ENCODE measurements around the gene ABI1.

The ABI1 gene

GRCh38 chr10:26715137-26715487 is 145.6 kb downstream of the ABI1 start:
- no peak overlapping the region for H3K9ac ChIP-seq (ENCODE audit: low read depth, low read length)
- H3K9me3 ChIP-seq (ENCODE audit: control insufficient read depth, insufficient read depth, low read length) = no peaks in the 10 kb centered on the region
- peaks cover 8% of the 10 kb centered on the region for H3K36me3 ChIP-seq (ENCODE audit: insufficient read depth, low read length)
- H3K4me1 ChIP-seq (ENCODE audit: insufficient read depth, low read length) = no peaks in the 10 kb centered on the region

- peaks cover 8% of the 10 kb centered on the region for H3K36me3 ChIP-seq (ENCODE audit: insufficient read depth, low read length)
- H3K9ac ChIP-seq (ENCODE audit: low read depth, low read length) = no peak overlapping the region
- no peaks in the 10 kb centered on the region for H3K4me1 ChIP-seq (ENCODE audit: insufficient read depth, low read length)
- H3K9me3 ChIP-seq (ENCODE audit: control insufficient read depth, insufficient read depth, low read length) = no peaks in the 10 kb centered on the region
These were observed 146.2 kb downstream of the ABI1 start for GRCh38 chr10:26714415-26715136.

GRCh38 chr10:26711324-26711723 is 149.4 kb downstream of the ABI1 start:
- Histone ChIP-seq H3K9me3 (ENCODE audit: control insufficient read depth, insufficient read depth, low read length) (no peaks in the 10 kb centered on the region), H3K9ac (ENCODE audit: low read depth, low read length) (no peak overlapping the region), H3K36me3 (ENCODE audit: insufficient read depth, low read length) (peaks cover 7% of the 10 kb centered on the region), H3K4me1 (ENCODE audit: insufficient read depth, low read length) (no peaks in the 10 kb centered on the region)

- Histone ChIP-seq H3K4me1 (ENCODE audit: insufficient read depth, low read length) (no peaks in the 10 kb centered on the region), H3K36me3 (ENCODE audit: insufficient read depth, low read length) (peaks cover 6% of the 10 kb centered on the region; the same call in 1 of the 2 replicates), H3K9me3 (ENCODE audit: control insufficient read depth, insufficient read depth, low read length) (no peaks in the 10 kb centered on the region), H3K9ac (ENCODE audit: low read depth, low read length) (no peak overlapping the region)
These were observed 153.8 kb downstream of the ABI1 start for GRCh38 chr10:26706936-26707335.

GRCh38 chr10:26706206-26706605 is 154.6 kb downstream of the ABI1 start:
- Histone ChIP-seq H3K9ac (ENCODE audit: low read depth, low read length) (no peak overlapping the region), H3K4me1 (ENCODE audit: insufficient read depth, low read length) (no peaks in the 10 kb centered on the region), H3K9me3 (ENCODE audit: control insufficient read depth, insufficient read depth, low read length) (no peaks in the 10 kb centered on the region), H3K36me3 (ENCODE audit: insufficient read depth, low read length) (peaks cover 6% of the 10 kb centered on the region; the same call in 1 of the 2 replicates)

GRCh38 chr10:26703974-26704373 is 156.8 kb downstream of the ABI1 start:
- no peak overlapping the region for H3K9ac ChIP-seq (ENCODE audit: low read depth, low read length)
- peaks cover 6% of the 10 kb centered on the region; the same call in 1 of the 2 replicates for H3K36me3 ChIP-seq (ENCODE audit: insufficient read depth, low read length)
- H3K4me1 ChIP-seq (ENCODE audit: insufficient read depth, low read length) = no peaks in the 10 kb centered on the region
- no peaks in the 10 kb centered on the region for H3K9me3 ChIP-seq (ENCODE audit: control insufficient read depth, insufficient read depth, low read length)

GRCh38 chr10:26703096-26703495 is 157.7 kb downstream of the ABI1 start:
- Histone ChIP-seq H3K36me3 (ENCODE audit: insufficient read depth, low read length) (peaks cover 6% of the 10 kb centered on the region; the same call in 1 of the 2 replicates), H3K4me1 (ENCODE audit: insufficient read depth, low read length) (no peaks in the 10 kb centered on the region), H3K9me3 (ENCODE audit: control insufficient read depth, insufficient read depth, low read length) (no peaks in the 10 kb centered on the region), H3K9ac (ENCODE audit: low read depth, low read length) (no peak overlapping the region)

GRCh38 chr10:26700884-26701630 is 159.7 kb downstream of the ABI1 start:
- Histone ChIP-seq H3K9ac (ENCODE audit: low read depth, low read length) (no peak overlapping the region), H3K9me3 (ENCODE audit: control insufficient read depth, insufficient read depth, low read length) (no peaks in the 10 kb centered on the region), H3K4me1 (ENCODE audit: insufficient read depth, low read length) (no peaks in the 10 kb centered on the region), H3K36me3 (ENCODE audit: insufficient read depth, low read length) (peaks cover 6% of the 10 kb centered on the region; the same call in 1 of the 2 replicates)

- Histone ChIP-seq H3K36me3 (ENCODE audit: insufficient read depth, low read length) (no peaks in the 10 kb centered on the region), H3K9me3 (ENCODE audit: control insufficient read depth, insufficient read depth, low read length) (no peaks in the 10 kb centered on the region), H3K9ac (ENCODE audit: low read depth, low read length) (no peak overlapping the region), H3K4me1 (ENCODE audit: insufficient read depth, low read length) (no peaks in the 10 kb centered on the region)
These were observed 161.1 kb downstream of the ABI1 start for GRCh38 chr10:26699631-26700030.

- Histone ChIP-seq H3K9me3 (ENCODE audit: control insufficient read depth, insufficient read depth, low read length) (no peaks in the 10 kb centered on the region), H3K9ac (ENCODE audit: low read depth, low read length) (peak overlapping the region; percentile 98; the same call in 1 of the 2 replicates), H3K36me3 (ENCODE audit: insufficient read depth, low read length) (no peaks in the 10 kb centered on the region), H3K4me1 (ENCODE audit: insufficient read depth, low read length) (no peaks in the 10 kb centered on the region)
These were observed 161.8 kb downstream of the ABI1 start for GRCh38 chr10:26698909-26699308.

GRCh38 chr10:26697922-26698608 is 162.7 kb downstream of the ABI1 start:
- H3K36me3 ChIP-seq (ENCODE audit: insufficient read depth, low read length) = no peaks in the 10 kb centered on the region
- no peaks in the 10 kb centered on the region for H3K4me1 ChIP-seq (ENCODE audit: insufficient read depth, low read length)
- H3K9me3 ChIP-seq (ENCODE audit: control insufficient read depth, insufficient read depth, low read length) = no peaks in the 10 kb centered on the region
- peak overlapping the region; percentile 98 for H3K9ac ChIP-seq (ENCODE audit: low read depth, low read length)

- Histone ChIP-seq H3K36me3 (ENCODE audit: insufficient read depth, low read length) (no peaks in the 10 kb centered on the region), H3K9me3 (ENCODE audit: control insufficient read depth, insufficient read depth, low read length) (no peaks in the 10 kb centered on the region), H3K4me1 (ENCODE audit: insufficient read depth, low read length) (no peaks in the 10 kb centered on the region), H3K9ac (ENCODE audit: low read depth, low read length) (peak within 1 kb of the TSS; percentile 98)
These were observed 163.4 kb downstream of the ABI1 start, which contains the start of gene PDSS1 for GRCh38 chr10:26697163-26697921. Gene PDSS1, plus strand, starts transcription at chr10:26697701. Its CDS starts 11 bp downstream, at chr10:26697712.

- Histone ChIP-seq H3K4me1 (ENCODE audit: insufficient read depth, low read length) (no peaks in the 10 kb centered on the region), H3K9me3 (ENCODE audit: control insufficient read depth, insufficient read depth, low read length) (no peaks in the 10 kb centered on the region), H3K36me3 (ENCODE audit: insufficient read depth, low read length) (no peaks in the 10 kb centered on the region), H3K9ac (ENCODE audit: low read depth, low read length) (peak overlapping the region; percentile 98)
These were observed 164.0 kb downstream of the ABI1 start for GRCh38 chr10:26696786-26697162.

Data from ES-I3 (cell line).